Activated naive CD8-positive, alpha-beta T cell treated with anti-CD3 and anti-CD28 coated beads, Interleukin-2, amount 10 ng/mL, durations not matched to agents 7 days and 5 days (primary cell): ENCODE measurements around the gene FMN1. TPM values are rescaled to one million over a fixed set of nuclear protein-coding genes. Genes with fewer than 3 reads are reported as not detected.

Experiments
- ATAC-seq: fragments of 150-1000 bp; cut with Tn5 transposase; one replicate; pipeline ENCODE4 v1.10.0; 2021; ENCODE audit warnings: low read depth, moderate library complexity
- POLR2A ChIA-PET: fragments of 350-600 bp; sonication (Branson Sonifier 250); formaldehyde crosslinking; loops from one replicate; lab custom pipeline; 2021; ENCODE audit warnings: antibody characterized with exemption; lab: Charles Lee
- DNase-seq: peaks from one replicate; pipeline ENCODE4 v3.0.0; 2021
- H3K27ac Mint-ChIP-seq: one replicate; pipeline ENCODE4 v1.8.0; 2022; ENCODE audit warnings: mild to moderate bottlenecking, mixed read lengths
- H3K27me3 Mint-ChIP-seq: one replicate; pipeline ENCODE4 v1.8.0; 2022; ENCODE audit warnings: mild to moderate bottlenecking, moderate library complexity, mixed read lengths
- H3K36me3 Mint-ChIP-seq: one replicate; pipeline ENCODE4 v1.8.0; 2021; ENCODE audit warnings: mild to moderate bottlenecking, mixed read lengths
- H3K4me1 Mint-ChIP-seq: one replicate; pipeline ENCODE4 v1.8.0; 2021; ENCODE audit warnings: mixed read lengths
- H3K4me3 Mint-ChIP-seq: one replicate; pipeline ENCODE4 v1.8.0; 2022; ENCODE audit warnings: mild to moderate bottlenecking, moderate library complexity, mixed read lengths
- H3K9me3 Mint-ChIP-seq: one replicate; pipeline ENCODE4 v1.8.0; 2021; ENCODE audit warnings: mixed read lengths
- total RNA-seq, 2 experiments: library from RNA; stranded (reverse); gene quantifications; one replicate each; pipeline ENCODE4 v1.2.3, GENCODE V29; 2021

FMN1 gene
- total RNA-seq, 2 experiments from 2014 or later = 0.08 to 0.45 TPM

- no peaks in the 10 kb centered on the region for H3K4me1 Mint-ChIP-seq
- H3K27me3 Mint-ChIP-seq = peaks cover 21% of the 10 kb centered on the region
- DNase-seq (no peak), ATAC-seq (no peak)
- H3K4me3 Mint-ChIP-seq = no peak overlapping the region
- H3K36me3 Mint-ChIP-seq = no peaks in the 10 kb centered on the region
- H3K27ac Mint-ChIP-seq = no peak overlapping the region
- POLR2A ChIA-PET = no interaction called here
- peaks cover 2% of the 10 kb centered on the region for H3K9me3 Mint-ChIP-seq
Observed at GRCh38 chr15:33007303-33007855, 187.1 kb downstream of the FMN1 start.

- DNase-seq (no peak), ATAC-seq (no peak)
- H3K4me3 Mint-ChIP-seq = no peak overlapping the region
- peaks cover 23% of the 10 kb centered on the region for H3K27me3 Mint-ChIP-seq
- no peaks in the 10 kb centered on the region for H3K4me1 Mint-ChIP-seq
- H3K36me3 Mint-ChIP-seq = no peaks in the 10 kb centered on the region
- no peak overlapping the region for H3K27ac Mint-ChIP-seq
- POLR2A ChIA-PET = no interaction called here
- peaks cover 2% of the 10 kb centered on the region for H3K9me3 Mint-ChIP-seq
Observed at GRCh38 chr15:33005582-33005981, 188.9 kb downstream of the FMN1 start.

GRCh38 chr15:33001926-33002325 lies 192.6 kb downstream of the FMN1 start:
- H3K9me3 Mint-ChIP-seq = peaks cover 2% of the 10 kb centered on the region
- no peak for ATAC-seq
- POLR2A ChIA-PET = no interaction called here
- H3K36me3 Mint-ChIP-seq = no peaks in the 10 kb centered on the region
- DNase-seq = no peak
- no peak overlapping the region for H3K4me3 Mint-ChIP-seq
- no peak overlapping the region for H3K27ac Mint-ChIP-seq
- H3K27me3 Mint-ChIP-seq = peaks cover 23% of the 10 kb centered on the region
- no peaks in the 10 kb centered on the region for H3K4me1 Mint-ChIP-seq

- Mint-ChIP-seq H3K4me3 (no peak overlapping the region), H3K4me1 (no peaks in the 10 kb centered on the region), H3K9me3 (no peaks in the 10 kb centered on the region), H3K36me3 (no peaks in the 10 kb centered on the region), H3K27ac (no peak overlapping the region), H3K27me3 (peaks cover 12% of the 10 kb centered on the region)
- ATAC-seq (no peak), DNase-seq (no peak)
- POLR2A ChIA-PET = no interaction called here
Observed at GRCh38 chr15:32998979-32999672, 195.4 kb downstream of the FMN1 start.

GRCh38 chr15:32998182-32998581 lies 196.3 kb downstream of the FMN1 start:
- no peaks in the 10 kb centered on the region for H3K36me3 Mint-ChIP-seq
- H3K27ac Mint-ChIP-seq = no peak overlapping the region
- no peak for DNase-seq
- no peak overlapping the region for H3K4me3 Mint-ChIP-seq
- H3K27me3 Mint-ChIP-seq = peaks cover 12% of the 10 kb centered on the region
- no peak for ATAC-seq
- no peaks in the 10 kb centered on the region for H3K9me3 Mint-ChIP-seq
- no peaks in the 10 kb centered on the region for H3K4me1 Mint-ChIP-seq
- POLR2A ChIA-PET = no interaction called here

DNA sequence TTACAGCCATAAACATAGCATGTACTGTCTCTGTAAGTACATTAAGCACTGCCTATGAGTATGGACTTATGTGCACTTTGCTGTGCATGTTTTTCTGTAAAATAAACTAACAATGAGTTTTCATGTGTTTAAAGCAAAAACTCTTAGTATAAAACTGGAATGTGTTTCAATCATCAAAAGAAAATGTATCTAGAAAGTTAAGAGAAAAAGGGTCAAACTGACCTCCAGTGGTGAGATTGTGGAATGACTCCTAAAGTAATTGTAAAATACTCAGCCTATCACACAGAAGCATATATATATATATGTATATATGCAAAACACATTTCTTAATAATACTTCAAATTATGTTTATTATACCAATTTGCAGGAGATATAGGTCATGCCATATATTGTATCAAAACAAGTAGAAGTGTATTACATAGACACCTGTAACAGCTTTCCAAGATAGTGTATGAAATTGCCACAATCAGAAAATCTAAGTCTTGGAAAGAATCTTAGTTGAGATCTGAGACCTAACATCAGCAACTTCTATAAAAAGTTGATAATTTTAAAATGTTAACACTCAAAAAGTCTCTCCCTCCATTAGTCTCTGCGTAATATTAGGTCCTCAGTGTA lies 199.6 kb downstream of the FMN1 start:
- H3K9me3 Mint-ChIP-seq = no peaks in the 10 kb centered on the region
- H3K36me3 Mint-ChIP-seq = no peaks in the 10 kb centered on the region
- DNase-seq = no peak
- no peak overlapping the region for H3K4me3 Mint-ChIP-seq
- peaks cover 9% of the 10 kb centered on the region for H3K27me3 Mint-ChIP-seq
- ATAC-seq = no peak
- no peak overlapping the region for H3K27ac Mint-ChIP-seq
- POLR2A ChIA-PET = no interaction called here
- no peaks in the 10 kb centered on the region for H3K4me1 Mint-ChIP-seq

- Mint-ChIP-seq H3K4me1 (no peaks in the 10 kb centered on the region), H3K27me3 (peaks cover 9% of the 10 kb centered on the region), H3K4me3 (no peak overlapping the region), H3K27ac (no peak overlapping the region), H3K36me3 (no peaks in the 10 kb centered on the region), H3K9me3 (no peaks in the 10 kb centered on the region)
- POLR2A ChIA-PET = no interaction called here
- ATAC-seq (no peak), DNase-seq (no peak)
Observed at GRCh38 chr15:32993285-32993684, 201.2 kb downstream of the FMN1 start.

DNA sequence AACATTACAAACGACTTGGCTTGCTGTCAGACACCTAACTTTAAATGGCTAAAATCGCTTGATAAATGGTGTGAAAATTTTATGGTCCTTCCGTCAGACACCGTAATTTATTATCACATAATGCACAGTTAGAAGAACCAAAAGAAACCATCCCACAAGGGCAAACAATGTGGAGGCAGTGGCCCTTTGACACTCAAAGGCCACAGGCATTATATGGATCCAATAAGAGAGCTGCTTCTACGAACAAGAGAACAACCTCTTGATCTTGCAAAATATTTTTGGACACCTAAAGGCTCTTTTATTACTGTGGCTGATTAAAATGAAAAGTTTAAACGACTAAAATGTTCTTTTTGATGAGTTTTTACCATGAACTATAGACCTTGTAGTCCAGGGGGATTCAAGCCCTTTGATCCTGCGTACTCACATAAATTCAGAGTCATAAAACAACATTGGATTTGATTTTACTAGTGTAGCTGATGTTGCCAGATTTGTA lies 202.8 kb downstream of the FMN1 start:
- no peak for DNase-seq
- Mint-ChIP-seq H3K27ac (no peak overlapping the region), H3K9me3 (no peaks in the 10 kb centered on the region), H3K4me1 (no peaks in the 10 kb centered on the region), H3K4me3 (no peak overlapping the region), H3K36me3 (no peaks in the 10 kb centered on the region), H3K27me3 (peaks cover 2% of the 10 kb centered on the region)
- POLR2A ChIA-PET = no interaction called here
- ATAC-seq = no peak

DNA sequence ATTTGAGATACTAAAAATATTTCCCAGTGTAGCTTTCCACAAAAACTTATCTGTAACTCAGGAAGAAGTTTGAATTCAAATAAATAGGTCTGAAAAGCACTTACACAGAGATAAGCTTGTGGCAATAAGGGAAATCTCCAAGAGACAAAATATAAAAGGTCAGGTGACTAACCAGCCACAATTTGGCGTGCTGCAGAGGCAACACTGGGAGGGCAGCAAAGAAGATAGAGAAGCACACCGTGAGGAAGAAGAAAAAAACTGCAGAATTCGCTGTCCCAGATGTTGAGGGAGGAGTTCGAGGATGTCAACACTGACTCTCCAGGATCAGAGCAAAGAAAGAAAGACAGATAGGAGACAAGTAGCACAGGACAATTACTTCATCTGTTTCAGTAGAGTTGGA lies 204.4 kb downstream of the FMN1 start:
- DNase-seq (no peak), ATAC-seq (no peak)
- POLR2A ChIA-PET = no interaction called here
- Mint-ChIP-seq H3K36me3 (no peaks in the 10 kb centered on the region), H3K27ac (no peak overlapping the region), H3K4me1 (no peaks in the 10 kb centered on the region), H3K9me3 (no peaks in the 10 kb centered on the region), H3K4me3 (no peak overlapping the region), H3K27me3 (no peaks in the 10 kb centered on the region)

DNA sequence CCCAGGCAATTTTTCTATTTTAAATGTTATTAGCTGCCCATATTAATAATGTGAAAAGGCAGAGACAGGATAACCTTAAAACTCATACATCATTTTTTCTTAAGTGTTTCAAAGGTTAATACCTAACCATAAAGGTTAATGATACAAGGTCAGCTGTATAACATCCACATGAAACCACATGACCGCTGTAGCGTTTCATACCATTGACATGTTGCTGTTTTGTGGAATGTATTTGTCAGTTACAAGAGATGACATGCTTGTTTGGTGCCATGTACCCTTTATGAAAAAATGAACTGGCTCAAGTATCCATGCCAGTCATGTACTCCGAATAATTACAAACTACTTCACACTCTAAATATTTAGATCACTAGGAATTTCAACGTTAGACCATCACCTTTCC lies 207.4 kb downstream of the FMN1 start:
- Mint-ChIP-seq H3K4me1 (no peaks in the 10 kb centered on the region), H3K9me3 (no peaks in the 10 kb centered on the region), H3K36me3 (no peaks in the 10 kb centered on the region), H3K27me3 (no peaks in the 10 kb centered on the region), H3K27ac (no peak overlapping the region), H3K4me3 (no peak overlapping the region)
- ATAC-seq (no peak), DNase-seq (no peak)
- POLR2A ChIA-PET = no interaction called here

DNA sequence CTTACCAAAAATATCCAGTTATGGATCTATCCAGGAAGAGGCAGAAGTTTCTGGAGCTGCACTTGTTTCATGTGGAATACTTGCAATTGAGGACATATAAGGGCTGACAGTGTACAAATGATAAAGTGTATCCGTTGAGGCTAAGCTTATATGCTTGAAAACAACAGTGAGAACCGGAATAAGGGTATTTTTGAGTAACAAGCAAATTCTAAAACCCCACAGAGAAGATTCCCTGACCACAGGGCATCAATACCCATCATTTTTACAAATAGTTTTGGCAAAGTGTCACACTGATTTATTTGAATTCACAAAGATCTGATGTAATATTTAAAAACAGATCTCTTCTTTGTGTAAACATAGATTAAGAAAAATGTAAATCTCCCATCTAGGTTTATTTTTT lies 208.4 kb downstream of the FMN1 start:
- H3K36me3 Mint-ChIP-seq = no peaks in the 10 kb centered on the region
- H3K27ac Mint-ChIP-seq = no peak overlapping the region
- no peak overlapping the region for H3K4me3 Mint-ChIP-seq
- no peaks in the 10 kb centered on the region for H3K27me3 Mint-ChIP-seq
- H3K9me3 Mint-ChIP-seq = no peaks in the 10 kb centered on the region
- H3K4me1 Mint-ChIP-seq = no peaks in the 10 kb centered on the region
- POLR2A ChIA-PET = no interaction called here
- ATAC-seq (no peak), DNase-seq (no peak)

GRCh38 chr15:32983679-32984078 lies 210.8 kb downstream of the FMN1 start:
- ATAC-seq = no peak
- Mint-ChIP-seq H3K4me3 (no peak overlapping the region), H3K9me3 (no peaks in the 10 kb centered on the region), H3K27me3 (no peaks in the 10 kb centered on the region), H3K4me1 (no peaks in the 10 kb centered on the region), H3K36me3 (no peaks in the 10 kb centered on the region), H3K27ac (no peak overlapping the region)
- DNase-seq = no peak
- POLR2A ChIA-PET = no interaction called here

GRCh38 chr15:32982001-32982400 lies 212.5 kb downstream of the FMN1 start:
- POLR2A ChIA-PET = no interaction called here
- ATAC-seq (no peak), DNase-seq (no peak)
- H3K27ac Mint-ChIP-seq = no peak overlapping the region
- no peaks in the 10 kb centered on the region for H3K27me3 Mint-ChIP-seq
- no peaks in the 10 kb centered on the region for H3K9me3 Mint-ChIP-seq
- H3K36me3 Mint-ChIP-seq = no peaks in the 10 kb centered on the region
- H3K4me3 Mint-ChIP-seq = no peak overlapping the region
- H3K4me1 Mint-ChIP-seq = no peaks in the 10 kb centered on the region

- Mint-ChIP-seq H3K4me1 (no peaks in the 10 kb centered on the region), H3K27me3 (no peaks in the 10 kb centered on the region), H3K27ac (no peak overlapping the region), H3K9me3 (no peaks in the 10 kb centered on the region), H3K4me3 (no peak overlapping the region), H3K36me3 (no peaks in the 10 kb centered on the region)
- DNase-seq = no peak
- ATAC-seq = no peak
- POLR2A ChIA-PET = no interaction called here
Observed at GRCh38 chr15:32981536-32981935, 213.0 kb downstream of the FMN1 start.
